GM18505 (cell line): Measurements from ENCODE around the gene PHETA1.
"Not testable (repeated sequence)": the region's sequence is repeated elsewhere in the genome, so short reads cannot be mapped to it uniquely, and the experiment has no call there.

Experiments used
- ATAC-seq: cut with Tn5 transposase; IDR thresholded peaks from one replicate; pipeline ENCODE4 v1.9.1; 2021; ENCODE audit not compliant: unreplicated experiment
- POLR2A ChIP-seq: IDR thresholded peaks from 4 replicates; pipeline ENCODE4 v1.6.1; 2011; ENCODE audit warnings: borderline replicate concordance; ENCODE audit not compliant: insufficient read depth, insufficient read length; ENCODE audit errors: extremely low read depth

Gene PHETA1

GRCh38 chr12:111340231-111340630 is 28.7 kb downstream of the PHETA1 start:
- no peak for ATAC-seq
- no peak for TF ChIP-seq POLR2A

- ATAC-seq, result no peak
- TF ChIP-seq POLR2A, result no peak
Observed at GRCh38 chr12:111339321-111339938, 29.5 kb downstream of the PHETA1 start.

GRCh38 chr12:111338096-111338495 is 30.8 kb downstream of the PHETA1 start:
- ATAC-seq, result no peak
- no peak for TF ChIP-seq POLR2A

- no peak for TF ChIP-seq POLR2A
- no peak for ATAC-seq
Observed at GRCh38 chr12:111337371-111337770, 31.5 kb downstream of the PHETA1 start.

GRCh38 chr12:111336411-111336810 is 32.5 kb downstream of the PHETA1 start:
- not testable (repeated sequence) for ATAC-seq

GRCh38 chr12:111335811-111336210 is 33.1 kb downstream of the PHETA1 start:
- no peak for ATAC-seq
- TF ChIP-seq POLR2A, result no peak

GRCh38 chr12:111335301-111335700 is 33.6 kb downstream of the PHETA1 start:
- not testable (repeated sequence) for ATAC-seq

GRCh38 chr12:111334393-111334915 is 34.4 kb downstream of the PHETA1 start:
- no peak for TF ChIP-seq POLR2A
- ATAC-seq, result no peak

- TF ChIP-seq POLR2A, result no peak
- ATAC-seq, result no peak
Observed at GRCh38 chr12:111330800-111331752, 37.8 kb downstream of the PHETA1 start.

- no peak for ATAC-seq
- no peak for TF ChIP-seq POLR2A
Observed at GRCh38 chr12:111328138-111328537, 40.8 kb downstream of the PHETA1 start.

GRCh38 chr12:111327474-111327873 is 41.4 kb downstream of the PHETA1 start:
- no peak for ATAC-seq
- no peak for TF ChIP-seq POLR2A

GRCh38 chr12:111322336-111323250 is 46.3 kb downstream of the PHETA1 start:
- no peak for ATAC-seq
- TF ChIP-seq POLR2A, result no peak

GRCh38 chr12:111321317-111321716 is 47.6 kb downstream of the PHETA1 start:
- TF ChIP-seq POLR2A, result no peak
- ATAC-seq, result no peak
